ENCODE measurements around the gene GPATCH1. TPM values are rescaled to one million over a fixed set of nuclear protein-coding genes. Genes with fewer than 3 reads are reported as not detected.

GPATCH1 gene
- total RNA-seq, 2 donors from 2014 or later: 7.9 to 12.2 TPM

DNA sequence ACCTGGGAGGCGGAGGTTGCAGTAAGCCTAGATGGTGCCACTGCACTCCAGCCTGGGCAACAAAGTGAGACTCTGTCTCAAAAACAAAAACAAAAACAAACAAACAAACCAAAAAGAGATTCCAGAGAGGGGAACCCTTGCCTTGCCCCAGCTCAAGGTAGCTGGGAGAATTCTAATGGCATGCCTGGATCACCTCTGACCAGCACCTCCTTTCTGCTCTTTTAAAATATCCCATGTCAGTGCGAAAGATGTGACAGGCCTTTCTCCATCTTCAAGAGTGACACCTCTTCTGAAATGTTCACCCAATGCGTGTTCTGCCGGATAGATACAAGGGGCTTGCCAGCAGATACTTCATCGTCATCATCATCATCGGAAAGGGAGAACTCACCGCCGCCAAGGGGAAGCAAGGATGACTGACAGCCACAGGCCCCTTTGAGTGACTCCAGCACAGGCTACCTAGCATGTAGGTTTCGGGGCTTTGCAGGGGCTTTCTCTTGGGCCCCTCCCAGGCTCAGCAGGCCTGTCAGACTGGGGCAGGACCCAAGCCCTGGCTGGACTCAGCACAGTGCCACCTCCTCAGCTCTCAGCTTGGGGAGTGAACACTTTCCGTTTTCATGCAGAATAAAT is 94.3 kb downstream of the GPATCH1 start:
- intact Hi-C loops (cut with DNase I): no loop called here
- Histone ChIP-seq H3K9me3 (no peaks in the 10 kb centered on the region), H3K4me3 (no peak overlapping the region), H3K4me1 (replicated peaks) (no peaks in the 10 kb centered on the region), H3K27ac (no peak overlapping the region), H3K36me3 (no peaks in the 10 kb centered on the region), H3K27me3 (replicated peaks; ENCODE audit: insufficient read depth) (no peaks in the 10 kb centered on the region)
- TF ChIP-seq POLR2AphosphoS5 (IDR thresholded peaks at IDR 0.05) (no peak), POLR2A (IDR thresholded peaks at IDR 0.05) (no peak)
- TF ChIP-seq, protein P1, sequence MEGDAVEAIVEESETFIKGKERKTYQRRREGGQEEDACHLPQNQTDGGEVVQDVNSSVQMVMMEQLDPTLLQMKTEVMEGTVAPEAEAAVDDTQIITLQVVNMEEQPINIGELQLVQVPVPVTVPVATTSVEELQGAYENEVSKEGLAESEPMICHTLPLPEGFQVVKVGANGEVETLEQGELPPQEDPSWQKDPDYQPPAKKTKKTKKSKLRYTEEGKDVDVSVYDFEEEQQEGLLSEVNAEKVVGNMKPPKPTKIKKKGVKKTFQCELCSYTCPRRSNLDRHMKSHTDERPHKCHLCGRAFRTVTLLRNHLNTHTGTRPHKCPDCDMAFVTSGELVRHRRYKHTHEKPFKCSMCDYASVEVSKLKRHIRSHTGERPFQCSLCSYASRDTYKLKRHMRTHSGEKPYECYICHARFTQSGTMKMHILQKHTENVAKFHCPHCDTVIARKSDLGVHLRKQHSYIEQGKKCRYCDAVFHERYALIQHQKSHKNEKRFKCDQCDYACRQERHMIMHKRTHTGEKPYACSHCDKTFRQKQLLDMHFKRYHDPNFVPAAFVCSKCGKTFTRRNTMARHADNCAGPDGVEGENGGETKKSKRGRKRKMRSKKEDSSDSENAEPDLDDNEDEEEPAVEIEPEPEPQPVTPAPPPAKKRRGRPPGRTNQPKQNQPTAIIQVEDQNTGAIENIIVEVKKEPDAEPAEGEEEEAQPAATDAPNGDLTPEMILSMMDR (IDR thresholded peaks at IDR 0.05): no peak
- 93% methylated on average over 10 of the region's 10 CpGs for WGBS
- no peak for DNase-seq (ENCODE audit: low spot score)

DNA sequence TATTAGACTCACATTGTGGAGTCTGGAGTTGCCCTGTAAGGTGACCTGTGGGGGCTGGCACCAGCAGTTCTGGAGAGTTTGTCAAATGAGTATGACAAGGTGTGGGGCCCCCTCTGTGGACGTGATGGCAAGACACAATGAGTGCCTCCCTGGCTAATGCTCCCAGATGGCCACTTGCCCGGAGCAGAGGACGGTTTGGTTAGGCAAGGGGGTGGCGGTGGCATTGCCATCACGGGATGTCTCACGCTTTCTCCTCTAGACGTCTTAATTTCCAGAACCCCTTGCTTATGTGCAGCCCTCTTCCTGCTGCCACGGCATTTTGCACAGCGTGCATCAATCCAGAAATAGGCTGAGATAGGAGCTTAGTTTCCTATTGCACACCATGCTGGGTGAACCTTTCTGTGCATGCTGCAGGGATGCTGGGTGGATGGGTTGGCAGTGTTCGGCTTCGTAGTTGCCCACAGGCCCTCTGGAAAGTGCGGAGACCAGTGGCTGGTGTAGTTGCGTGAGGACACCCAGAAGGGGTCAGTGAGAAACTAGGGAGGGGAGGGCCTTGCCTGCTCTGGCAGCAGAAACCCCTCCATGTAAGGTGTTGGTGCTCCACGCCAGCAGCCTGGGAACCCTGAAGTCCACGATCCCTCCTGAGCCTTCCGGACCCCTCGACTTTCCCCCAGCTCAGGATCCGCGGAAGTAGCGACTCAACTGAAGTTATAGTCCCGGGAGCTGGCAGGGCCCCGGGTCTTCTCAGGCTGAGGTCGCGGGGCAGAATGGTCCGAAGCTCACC is 95.1 kb downstream of the GPATCH1 start:
- Histone ChIP-seq H3K4me1 (replicated peaks) (no peaks in the 10 kb centered on the region), H3K27ac (peak overlapping the region; percentile 85 to 88), H3K27me3 (replicated peaks; ENCODE audit: insufficient read depth) (no peaks in the 10 kb centered on the region), H3K36me3 (no peaks in the 10 kb centered on the region), H3K4me3 (peak overlapping the region; percentile 57 to 71), H3K9me3 (no peaks in the 10 kb centered on the region)
- 9% methylated on average over 25 of the region's 25 CpGs for WGBS
- no peak for TF ChIP-seq POLR2A (IDR thresholded peaks at IDR 0.05)
- TF ChIP-seq, protein P1 (IDR thresholded peaks at IDR 0.05): no peak
- no peak for TF ChIP-seq POLR2AphosphoS5 (IDR thresholded peaks at IDR 0.05)
- DNase-seq (ENCODE audit: low spot score): no peak
- intact Hi-C loops (cut with DNase I): no loop called here

DNA sequence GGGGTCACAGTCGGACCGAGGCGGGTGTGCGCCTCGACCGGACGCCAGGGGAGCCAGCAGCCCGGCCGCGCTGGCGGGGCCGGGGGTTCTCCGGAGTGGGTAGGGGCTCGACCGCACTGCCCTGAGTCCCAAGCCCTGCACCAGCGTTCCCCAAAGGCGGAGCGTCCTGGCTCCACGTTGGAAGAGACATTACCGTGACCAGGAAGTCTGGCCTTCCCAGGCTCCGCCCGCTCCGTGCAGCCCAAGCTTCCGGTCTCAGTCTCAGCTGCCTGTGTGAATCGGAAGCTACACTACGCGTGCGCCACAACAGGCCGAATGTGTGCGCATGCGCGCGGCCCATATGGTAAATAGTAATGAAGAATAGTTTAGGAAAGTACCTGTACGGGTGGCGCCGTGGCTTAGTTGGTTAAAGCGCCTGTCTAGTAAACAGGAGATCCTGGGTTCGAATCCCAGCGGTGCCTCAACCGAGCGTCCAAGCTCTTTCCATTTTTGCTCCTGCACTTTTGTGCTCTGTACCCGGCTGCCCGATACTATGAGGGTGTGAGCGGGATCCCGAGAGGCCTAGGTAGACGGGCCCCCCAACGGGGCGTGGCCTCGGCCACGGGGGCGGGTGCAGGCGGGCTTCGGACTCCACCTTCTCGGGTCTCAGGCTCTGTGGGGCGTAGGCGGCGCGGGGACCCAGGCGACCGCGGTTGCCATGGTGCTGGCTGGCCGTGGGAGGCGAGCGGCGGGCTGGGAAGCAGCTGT is 95.9 kb downstream of the GPATCH1 start:
- intact Hi-C loops (cut with DNase I): no loop called here
- TF ChIP-seq POLR2A (IDR thresholded peaks at IDR 0.05) (peak; percentile 78), POLR2AphosphoS5 (IDR thresholded peaks at IDR 0.05) (peak; percentile 100)
- TF ChIP-seq, protein P1 (IDR thresholded peaks at IDR 0.05): peak in 2 of 4 experiments; percentile 37 to 44
- Histone ChIP-seq H3K27ac (peak overlapping the region; percentile 85 to 88), H3K27me3 (replicated peaks; ENCODE audit: insufficient read depth) (no peaks in the 10 kb centered on the region), H3K9me3 (no peaks in the 10 kb centered on the region), H3K4me1 (replicated peaks) (no peaks in the 10 kb centered on the region), H3K36me3 (no peaks in the 10 kb centered on the region), H3K4me3 (peak overlapping the region; percentile 57 to 71)
- DNase-seq (ENCODE audit: low spot score): peak; percentile 96
- WGBS: under 1% methylated on average over 61 of the region's 65 CpGs

DNA sequence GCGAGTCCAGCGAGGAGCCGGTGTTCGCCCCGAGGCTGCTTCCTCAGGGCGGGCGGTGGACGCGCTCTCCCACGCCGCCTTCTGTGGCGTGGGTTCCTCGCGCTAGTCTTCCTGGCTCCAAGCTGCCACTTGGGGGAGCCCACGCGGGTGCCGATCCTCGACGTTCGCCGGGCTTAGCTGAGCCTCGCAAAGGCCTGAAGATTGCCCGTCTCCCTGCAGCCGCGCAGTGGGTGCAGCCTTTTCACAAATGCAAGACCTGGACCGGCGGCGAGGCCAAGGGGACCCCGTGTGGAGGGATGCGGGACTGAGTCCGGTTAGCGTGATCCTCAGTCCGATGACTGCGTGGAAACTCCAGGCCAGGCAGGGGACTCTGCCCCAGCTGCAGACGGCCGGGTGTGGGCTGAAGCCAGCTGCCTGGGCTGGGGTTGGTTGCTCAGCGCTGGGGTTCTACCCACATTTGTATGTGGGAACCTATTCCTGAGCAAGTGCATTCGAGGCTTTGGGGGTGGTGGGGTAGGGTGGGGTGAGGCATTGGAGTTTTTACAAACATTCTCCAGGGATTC is 96.5 kb downstream of the GPATCH1 start:
- 0% methylated on average over 15 of the region's 38 CpGs for WGBS
- no peaks in the 10 kb centered on the region for H3K4me1 ChIP-seq (replicated peaks)
- no peaks in the 10 kb centered on the region for H3K36me3 ChIP-seq
- H3K27me3 ChIP-seq (replicated peaks; ENCODE audit: insufficient read depth): no peaks in the 10 kb centered on the region
- intact Hi-C loops (cut with DNase I): no loop called here
- peak overlapping the region; percentile 57 to 71 for H3K4me3 ChIP-seq
- no peaks in the 10 kb centered on the region for H3K9me3 ChIP-seq
- DNase-seq (ENCODE audit: low spot score): peak; percentile 17
- H3K27ac ChIP-seq: peak overlapping the region; percentile 85 to 88
- TF ChIP-seq POLR2A (IDR thresholded peaks at IDR 0.05): no peak
- TF ChIP-seq, protein P1 (IDR thresholded peaks at IDR 0.05): peak in 3 of 4 experiments; percentile 32 to 42 (median 35)

Small RNA genes lying within 50 kb of the gene (small RNA-seq; reads per million reads assigned to genes)
- 0 reads per million in 2 donors for gene AC008521.1
- gene AC008521.2: 0 reads per million in 2 donors

Other genes with a start within 250 kb of the GPATCH1 start
- gene SLC7A9, start 211.4 kb upstream of the GPATCH1 start, total RNA-seq: under 1 TPM in 1 of 2 donors, not detected in 1; 0.28 TPM
- gene CEP89, start 109.2 kb upstream of the GPATCH1 start, total RNA-seq: 10 to 100 TPM; 19.3 to 20.6 TPM
- 1 to 10 TPM; 4.3 to 8.3 TPM for gene FAAP24, start 108.9 kb upstream of the GPATCH1 start, total RNA-seq
- gene RHPN2, start 16.3 kb upstream of the GPATCH1 start, total RNA-seq: 10 to 100 TPM; 46.2 to 95.0 TPM
- gene WDR88, start 50.9 kb downstream of the GPATCH1 start, total RNA-seq: 1 to 10 TPM in 1 of 2 donors, not detected in 1; 3.9 TPM
- gene LRP3, start 113.1 kb downstream of the GPATCH1 start, total RNA-seq: 10 to 100 TPM; 63.7 to 64.4 TPM
- gene SLC7A10, start 144.7 kb downstream of the GPATCH1 start, total RNA-seq: 1 to 10 TPM in 1 of 2 donors, not detected in 1; 3.5 TPM
- gene CEBPA, start 221.4 kb downstream of the GPATCH1 start, total RNA-seq: 10 to 100 TPM; 25.2 to 58.7 TPM

Data from prostate gland (tissue), 2 donors.